ENCODE data around the gene SEPSECS. TPM values are rescaled to one million over a fixed set of nuclear protein-coding genes. Genes with fewer than 3 reads are reported as not detected.

Gene SEPSECS
- polyA plus RNA-seq, 3 donors, result 0.65 to 5.8 (median 2.1) TPM

- Histone ChIP-seq H3K9me3 (replicated peaks in 1 of 2; ENCODE audit: control insufficient read depth in 1 of 2, insufficient read depth in 1 of 2, low read length in 2 of 2) (peaks cover 0 to 7% of the 10 kb centered on the region in 2 donors), H4K20me1 (ENCODE audit: insufficient read depth, low read length) (no peaks in the 10 kb centered on the region), H3K4me1 (ENCODE audit: control insufficient read depth in 1 of 2, insufficient read depth in 2 of 2, low read length in 2 of 2) (no peaks in the 10 kb centered on the region), H3K4me2 (replicated peaks; ENCODE audit: extremely low read depth, low read length, poor library complexity, severe bottlenecking) (no peak overlapping the region), H3K79me2 (ENCODE audit: insufficient read depth, low read length) (no peaks in the 10 kb centered on the region), H3K4me3 (replicated peaks in 1 of 3; ENCODE audit: low read depth in 2 of 3, low read length in 3 of 3) (no peak overlapping the region), H3K9ac (ENCODE audit: insufficient read depth, low read length, poor library complexity, severe bottlenecking) (no peak overlapping the region), H2AFZ (ENCODE audit: insufficient read depth, low read depth, low read length, poor library complexity, severe bottlenecking) (no peak overlapping the region), H3K27ac (ENCODE audit: low read depth in 1 of 2, low read length in 2 of 2) (no peak overlapping the region), H3K27me3 (ENCODE audit: control insufficient read depth in 2 of 2, insufficient read depth in 2 of 2, low read length in 2 of 2) (no peaks in the 10 kb centered on the region), H3K36me3 (replicated peaks in 1 of 2; ENCODE audit: control insufficient read depth in 1 of 2, insufficient read depth in 2 of 2, low read length in 2 of 2) (no peaks in the 10 kb centered on the region)
- H3K9me3 Mint-ChIP-seq, result peaks cover 0 to 19% (median 6%) of the 10 kb centered on the region in 7 donors
- 96% methylated on average over 16 of the region's 23 CpGs for WGBS (ENCODE audit: insufficient coverage)
- H3K27ac Mint-ChIP-seq, result no peak overlapping the region
- no peak for TF ChIP-seq CTCF (IDR thresholded peaks at IDR 0.05)
- H3K4me3 Mint-ChIP-seq, result no peak overlapping the region
- peaks cover 2 to 5% (median 2%) of the 10 kb centered on the region in 3 donors for H3K27me3 Mint-ChIP-seq (ENCODE audit: low read depth in 3 of 3)
- H3K36me3 Mint-ChIP-seq, result no peaks in the 10 kb centered on the region
- no peak for DNase-seq
- intact Hi-C loops (cut with micrococcal nuclease), result no loop called here
- H3K4me1 Mint-ChIP-seq, result no peaks in the 10 kb centered on the region
These were observed 63.8 kb downstream of the SEPSECS start for GRCh38 chr4:25096251-25096980.

- H3K4me3 Mint-ChIP-seq, result no peak overlapping the region
- no peaks in the 10 kb centered on the region for H4K20me1 ChIP-seq (ENCODE audit: insufficient read depth, low read length)
- no peak overlapping the region for H3K27ac ChIP-seq (ENCODE audit: low read depth in 1 of 2, low read length in 2 of 2)
- peaks cover 2 to 9% (median 5%) of the 10 kb centered on the region in 3 donors for H3K27me3 Mint-ChIP-seq (ENCODE audit: low read depth in 3 of 3)
- H3K79me2 ChIP-seq (ENCODE audit: insufficient read depth, low read length), result no peaks in the 10 kb centered on the region
- 96% methylated on average over 22 of the region's 24 CpGs for WGBS (ENCODE audit: insufficient coverage)
- no peaks in the 10 kb centered on the region for H3K36me3 ChIP-seq (replicated peaks in 1 of 2; ENCODE audit: control insufficient read depth in 1 of 2, insufficient read depth in 2 of 2, low read length in 2 of 2)
- H3K27ac Mint-ChIP-seq, result no peak overlapping the region
- H3K36me3 Mint-ChIP-seq, result no peaks in the 10 kb centered on the region
- no peak for DNase-seq
- intact Hi-C loops (cut with micrococcal nuclease), result no loop called here
- H3K4me1 ChIP-seq (ENCODE audit: control insufficient read depth in 1 of 2, insufficient read depth in 2 of 2, low read length in 2 of 2), result no peaks in the 10 kb centered on the region
- H3K4me3 ChIP-seq (replicated peaks in 1 of 3; ENCODE audit: low read depth in 2 of 3, low read length in 3 of 3), result no peak overlapping the region
- peaks cover 0 to 7% of the 10 kb centered on the region in 2 donors for H3K9me3 ChIP-seq (replicated peaks in 1 of 2; ENCODE audit: control insufficient read depth in 1 of 2, insufficient read depth in 1 of 2, low read length in 2 of 2)
- no peak overlapping the region for H3K9ac ChIP-seq (ENCODE audit: insufficient read depth, low read length, poor library complexity, severe bottlenecking)
- peaks cover 0 to 18% (median 5%) of the 10 kb centered on the region in 7 donors for H3K9me3 Mint-ChIP-seq
- H3K27me3 ChIP-seq (ENCODE audit: control insufficient read depth in 2 of 2, insufficient read depth in 2 of 2, low read length in 2 of 2), result no peaks in the 10 kb centered on the region
- no peaks in the 10 kb centered on the region for H3K4me1 Mint-ChIP-seq
- no peak for TF ChIP-seq CTCF (IDR thresholded peaks at IDR 0.05)
- no peak overlapping the region for H2AFZ ChIP-seq (ENCODE audit: insufficient read depth, low read depth, low read length, poor library complexity, severe bottlenecking)
- no peak overlapping the region for H3K4me2 ChIP-seq (replicated peaks; ENCODE audit: extremely low read depth, low read length, poor library complexity, severe bottlenecking)
These were observed 64.4 kb downstream of the SEPSECS start for GRCh38 chr4:25095837-25096236.

All from CD14-positive monocyte (primary cell).